MCF 10A (cell line): ENCODE measurements around the gene ZFYVE21. TPM values are rescaled to one million over a fixed set of nuclear protein-coding genes. Genes with fewer than 3 reads are reported as not detected.

Experiments used
- BruUV-seq: library from RNA; stranded (reverse); fragments of 400-500 nt; replicated peaks from 2 replicates; lab custom pipeline; 2021; lab: Mats Ljungman, UMichigan
- CTCF ChIA-PET: fragments of 300-600 bp; sonication (Branson Sonifier 250); formaldehyde crosslinking; extraction: SDS; loops from one replicate; lab custom pipeline; 2021; ENCODE audit warnings: antibody characterized with exemption, inconsistent platforms; lab: Yijun Ruan, JAX
- POLR2A ChIA-PET: fragments of 300-600, 350-650 bp; sonication (Branson Sonifier 250); formaldehyde crosslinking; extraction: SDS; loops from one replicate; lab custom pipeline; 2020; ENCODE audit warnings: antibody characterized with exemption, inconsistent platforms; lab: Yijun Ruan, JAX
- DNase-seq: peaks from one replicate; pipeline ENCODE4 v3.0.0-alpha.2; 2018; ENCODE audit not compliant: unreplicated experiment
- H3K27ac Mint-ChIP-seq: one replicate; pipeline ENCODE4 v1.8.0; 2022; ENCODE audit warnings: mild to moderate bottlenecking, low read depth, mixed read lengths; ENCODE audit not compliant: unreplicated experiment
- H3K27me3 Mint-ChIP-seq: one replicate; pipeline ENCODE4 v1.8.0; 2022; ENCODE audit warnings: mixed read lengths; ENCODE audit not compliant: insufficient read depth, unreplicated experiment
- H3K36me3 Mint-ChIP-seq: one replicate; pipeline ENCODE4 v1.8.0; 2022; ENCODE audit warnings: mild to moderate bottlenecking, moderate library complexity, mixed read lengths; ENCODE audit not compliant: insufficient read depth, unreplicated experiment
- H3K4me1 Mint-ChIP-seq: one replicate; pipeline ENCODE4 v1.8.0; 2022; ENCODE audit warnings: mixed read lengths; ENCODE audit not compliant: insufficient read depth, unreplicated experiment
- H3K4me3 Mint-ChIP-seq: one replicate; pipeline ENCODE4 v1.8.0; 2022; ENCODE audit warnings: mild to moderate bottlenecking, moderate library complexity, mixed read lengths; ENCODE audit not compliant: unreplicated experiment
- H3K9me3 Mint-ChIP-seq: one replicate; pipeline ENCODE4 v1.8.0; 2022; ENCODE audit warnings: mixed read lengths; ENCODE audit not compliant: unreplicated experiment
- intact Hi-C: fragments of 100-400 bp; cut with micrococcal nuclease; formaldehyde crosslinking; loops from 2 replicates; pipeline ENCODE4 v1.14.1; 2022
- total RNA-seq: library from RNA; stranded (reverse); gene quantifications from 2 replicates; pipeline ENCODE4 v1.2.3, GENCODE V29; 2022
- TF ChIP-seq, protein P1 (sequence below): fragments of 200-600 bp; IDR thresholded peaks from one replicate; pipeline ENCODE4 v1.8.0; 2022; ENCODE audit warnings: antibody characterized with exemption, mild to moderate bottlenecking; ENCODE audit not compliant: unreplicated experiment

ZFYVE21 gene
- total RNA-seq, 1 experiment from 2014 or later, result 35.5 TPM

DNA sequence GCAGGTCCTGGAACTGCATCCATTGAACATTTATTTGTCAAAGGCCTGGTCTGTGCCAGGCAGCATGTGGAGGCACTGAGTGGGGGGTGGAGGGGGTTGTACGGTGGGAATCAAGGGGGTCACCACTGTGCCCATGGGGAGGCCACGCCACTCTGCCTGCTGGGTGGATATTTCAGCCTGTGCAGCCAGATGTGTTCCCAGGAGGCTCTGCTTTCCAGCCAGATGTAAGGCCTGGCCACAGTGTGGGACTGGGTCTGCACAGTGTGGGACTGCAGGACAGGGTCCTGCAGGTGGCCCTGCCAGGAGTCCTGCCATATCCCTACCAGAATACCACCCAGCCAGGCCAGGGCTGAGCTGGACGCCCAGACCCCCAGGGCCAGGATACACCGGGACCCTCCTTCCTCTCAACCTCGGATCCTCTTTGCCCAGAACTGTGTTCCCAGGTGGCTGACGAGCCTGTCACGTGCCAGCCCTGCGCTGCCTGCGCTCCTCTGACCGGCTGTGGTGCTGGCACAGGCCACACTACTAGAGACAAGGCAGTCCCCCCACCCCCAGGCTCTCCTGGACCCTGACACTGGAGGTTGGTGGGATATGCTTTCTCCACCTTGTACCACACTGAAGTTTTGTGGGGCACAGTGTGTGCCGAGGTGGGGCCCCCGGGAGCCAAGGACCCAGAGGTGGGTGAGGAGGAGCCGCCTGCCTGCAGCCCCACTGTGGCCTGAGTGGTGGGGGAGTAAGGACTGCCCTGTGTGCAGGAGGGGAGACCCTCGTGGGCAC is 17.8 kb upstream of the ZFYVE21 start:
- no peak for DNase-seq
- intact Hi-C loops, result no loop called here
- Mint-ChIP-seq H3K9me3 (no peaks in the 10 kb centered on the region), H3K4me1 (peaks cover 14% of the 10 kb centered on the region), H3K36me3 (peaks cover 59% of the 10 kb centered on the region), H3K4me3 (no peak overlapping the region), H3K27me3 (no peaks in the 10 kb centered on the region), H3K27ac (peak overlapping the region; percentile 61)
- TF ChIP-seq, protein P1, sequence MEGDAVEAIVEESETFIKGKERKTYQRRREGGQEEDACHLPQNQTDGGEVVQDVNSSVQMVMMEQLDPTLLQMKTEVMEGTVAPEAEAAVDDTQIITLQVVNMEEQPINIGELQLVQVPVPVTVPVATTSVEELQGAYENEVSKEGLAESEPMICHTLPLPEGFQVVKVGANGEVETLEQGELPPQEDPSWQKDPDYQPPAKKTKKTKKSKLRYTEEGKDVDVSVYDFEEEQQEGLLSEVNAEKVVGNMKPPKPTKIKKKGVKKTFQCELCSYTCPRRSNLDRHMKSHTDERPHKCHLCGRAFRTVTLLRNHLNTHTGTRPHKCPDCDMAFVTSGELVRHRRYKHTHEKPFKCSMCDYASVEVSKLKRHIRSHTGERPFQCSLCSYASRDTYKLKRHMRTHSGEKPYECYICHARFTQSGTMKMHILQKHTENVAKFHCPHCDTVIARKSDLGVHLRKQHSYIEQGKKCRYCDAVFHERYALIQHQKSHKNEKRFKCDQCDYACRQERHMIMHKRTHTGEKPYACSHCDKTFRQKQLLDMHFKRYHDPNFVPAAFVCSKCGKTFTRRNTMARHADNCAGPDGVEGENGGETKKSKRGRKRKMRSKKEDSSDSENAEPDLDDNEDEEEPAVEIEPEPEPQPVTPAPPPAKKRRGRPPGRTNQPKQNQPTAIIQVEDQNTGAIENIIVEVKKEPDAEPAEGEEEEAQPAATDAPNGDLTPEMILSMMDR, result no peak
- ChIA-PET POLR2A (interaction anchor here (0.7 to 1.4 kb wide), 2 partner anchors 14 to 16 kb away, joined by 3 read pairs; no protein-coding TSS in a partner anchor), CTCF (no interaction called here)
- no TSS peak for BruUV-seq

DNA sequence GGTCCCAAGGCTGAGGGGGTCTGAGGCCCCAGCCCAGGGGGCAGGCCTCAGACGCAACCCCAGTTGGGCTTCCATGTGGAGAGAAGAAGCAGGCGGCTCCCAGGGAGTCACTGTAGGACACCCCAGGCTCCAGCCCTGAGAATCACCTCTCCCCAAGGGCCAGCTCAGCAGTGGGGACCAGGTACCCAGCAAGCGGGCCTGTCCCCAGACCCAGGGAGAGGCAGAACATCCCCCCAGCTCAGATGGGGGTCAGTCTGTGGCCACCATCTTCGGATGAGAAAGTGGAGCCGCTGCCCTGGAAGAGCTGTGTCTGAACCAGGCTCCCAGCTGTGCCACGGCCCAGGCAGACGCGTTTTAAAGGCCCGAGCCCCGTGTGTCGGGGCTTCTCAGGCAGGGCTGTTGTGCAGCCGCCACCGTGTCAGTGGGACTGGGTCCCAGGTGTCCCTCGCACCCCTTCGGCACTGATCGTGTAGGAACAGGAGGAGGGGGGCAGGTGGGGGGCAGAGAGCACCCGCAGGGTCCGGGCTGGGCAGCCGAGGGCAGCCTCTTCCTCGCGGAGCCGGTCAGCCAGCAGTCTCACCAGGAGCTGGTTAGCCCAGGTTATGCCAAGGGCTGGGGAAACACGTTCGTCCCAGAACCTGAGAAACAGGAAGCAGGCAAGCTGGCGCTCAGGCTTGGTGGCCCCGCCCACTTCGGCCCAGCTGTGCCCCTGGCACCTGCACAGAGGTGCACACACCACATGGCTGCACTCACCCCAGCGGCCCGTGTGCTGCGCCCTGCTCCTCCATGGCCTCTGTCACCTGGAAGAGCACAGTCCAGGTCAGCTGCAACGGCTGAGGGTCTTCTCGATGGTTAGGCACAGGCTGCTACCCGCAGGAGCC is 17.0 kb upstream of the ZFYVE21 start:
- Mint-ChIP-seq H3K9me3 (no peaks in the 10 kb centered on the region), H3K4me1 (peaks cover 8% of the 10 kb centered on the region), H3K4me3 (no peak overlapping the region), H3K27ac (peak overlapping the region; percentile 61), H3K27me3 (no peaks in the 10 kb centered on the region), H3K36me3 (peaks cover 59% of the 10 kb centered on the region)
- no peak for DNase-seq
- no TSS peak for BruUV-seq
- TF ChIP-seq, protein P1, result no peak
- CTCF ChIA-PET, result interaction anchor here (0.6 kb wide), 1 partner anchor 83 kb away, joined by 3 read pairs; no protein-coding TSS in a partner anchor
- POLR2A ChIA-PET, result interaction anchor here (0.7 to 1.4 kb wide), 2 partner anchors 13 to 15 kb away, joined by 3 read pairs; no protein-coding TSS in a partner anchor
- intact Hi-C loops, result no loop called here

DNA sequence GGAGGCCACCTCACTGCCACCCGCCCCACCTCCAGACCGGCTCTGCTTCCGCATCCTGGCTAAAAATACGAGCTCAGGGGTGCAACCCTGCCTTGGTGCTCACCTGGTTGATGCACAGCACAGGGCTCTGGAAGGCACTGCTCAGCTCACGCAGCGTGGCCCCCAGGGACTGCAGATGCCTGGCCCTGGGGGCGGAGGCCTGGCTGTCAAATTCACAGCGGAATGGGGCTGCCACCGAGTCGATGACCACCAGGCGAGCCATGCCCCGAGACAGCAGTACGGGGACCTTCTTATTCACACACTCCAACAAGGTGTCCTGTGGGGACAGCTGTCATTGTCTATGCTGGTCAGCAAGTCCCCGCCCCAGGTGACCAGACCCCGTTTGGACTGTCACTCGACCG is 16.3 kb upstream of the ZFYVE21 start:
- ChIA-PET POLR2A (interaction anchor here (1.4 kb wide), 1 partner anchor 12 kb away, joined by 3 read pairs; no protein-coding TSS in a partner anchor), CTCF (interaction anchor here (0.6 kb wide), 1 partner anchor 83 kb away, joined by 3 read pairs; no protein-coding TSS in a partner anchor)
- Mint-ChIP-seq H3K4me3 (no peak overlapping the region), H3K9me3 (no peaks in the 10 kb centered on the region), H3K27ac (no peak overlapping the region), H3K36me3 (peaks cover 52% of the 10 kb centered on the region), H3K4me1 (peaks cover 5% of the 10 kb centered on the region), H3K27me3 (no peaks in the 10 kb centered on the region)
- TF ChIP-seq, protein P1, result no peak
- intact Hi-C loops, result no loop called here
- no TSS peak for BruUV-seq
- DNase-seq, result no peak
